ENCODE measurements around the gene KLF12. TPM values are rescaled to one million over a fixed set of nuclear protein-coding genes. Genes with fewer than 3 reads are reported as not detected.

KLF12 gene
- polyA plus RNA-seq, 1 donor, result 6.2 TPM

DNA sequence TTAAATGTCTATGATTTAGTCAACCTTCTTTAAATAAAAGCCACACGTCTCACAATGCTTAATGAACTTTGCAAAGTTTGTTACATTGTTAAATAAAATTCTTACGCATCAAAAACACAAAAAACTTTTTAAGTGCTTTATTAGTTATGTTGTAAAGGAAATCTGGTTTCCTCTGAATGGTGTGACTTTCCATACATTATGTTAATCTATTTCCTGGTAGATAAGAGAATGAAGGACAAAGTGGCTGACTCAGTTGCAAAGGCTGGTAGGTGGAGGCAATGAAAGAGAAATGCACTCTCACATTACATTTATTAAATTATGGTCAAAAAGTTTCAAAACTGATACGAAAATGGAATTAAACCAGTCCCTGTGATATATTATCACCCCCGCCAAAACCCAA, 15.9 kb downstream of the KLF12 start:
- Histone ChIP-seq H3K4me1 (ENCODE audit: control insufficient read depth, insufficient read depth, low read length) (no peaks in the 10 kb centered on the region), H3K27ac (ENCODE audit: low read length) (no peak overlapping the region), H3K9me3 (ENCODE audit: control insufficient read depth, low read depth, low read length) (peaks cover 15% of the 10 kb centered on the region), H3K36me3 (ENCODE audit: control insufficient read depth, insufficient read depth, low read length) (no peaks in the 10 kb centered on the region), H3K4me3 (ENCODE audit: low read length) (no peak overlapping the region), H3K27me3 (ENCODE audit: control insufficient read depth, insufficient read depth, low read length) (no peaks in the 10 kb centered on the region)
- no peak for DNase-seq
- WGBS (ENCODE audit: insufficient coverage, low lambda C conversion rate), result 95% methylated on average over 2 of the region's 4 CpGs

DNA sequence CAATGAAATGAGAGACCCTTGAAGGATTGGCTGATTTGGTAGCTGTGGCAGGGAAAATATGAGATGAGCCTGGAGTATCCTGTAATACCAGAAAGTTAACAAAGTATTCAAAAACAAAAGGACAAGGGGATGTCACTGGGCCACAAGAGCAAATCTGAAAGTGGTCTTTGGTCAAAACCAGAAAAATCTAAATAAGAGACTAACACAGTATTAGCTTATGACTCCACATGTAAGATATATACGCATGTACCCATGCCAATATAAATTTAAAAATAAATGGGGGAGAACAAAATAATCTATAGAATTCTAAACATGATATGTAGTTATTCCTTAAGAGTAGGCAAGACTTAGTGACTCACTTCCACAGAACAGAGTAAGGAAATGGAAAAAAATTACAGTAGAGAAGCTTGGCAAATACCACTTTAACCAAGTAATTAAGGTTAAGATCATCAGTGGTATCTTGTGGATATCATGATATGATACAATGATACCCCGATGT, 16.9 kb downstream of the KLF12 start:
- H3K9me3 ChIP-seq (ENCODE audit: control insufficient read depth, low read depth, low read length), result peaks cover 15% of the 10 kb centered on the region
- no peak overlapping the region for H3K4me3 ChIP-seq (ENCODE audit: low read length)
- H3K4me1 ChIP-seq (ENCODE audit: control insufficient read depth, insufficient read depth, low read length), result no peaks in the 10 kb centered on the region
- 100% methylated on average over 1 of the region's 2 CpGs for WGBS (ENCODE audit: insufficient coverage, low lambda C conversion rate)
- H3K27ac ChIP-seq (ENCODE audit: low read length), result no peak overlapping the region
- DNase-seq, result no peak
- no peaks in the 10 kb centered on the region for H3K27me3 ChIP-seq (ENCODE audit: control insufficient read depth, insufficient read depth, low read length)
- H3K36me3 ChIP-seq (ENCODE audit: control insufficient read depth, insufficient read depth, low read length), result no peaks in the 10 kb centered on the region

DNA sequence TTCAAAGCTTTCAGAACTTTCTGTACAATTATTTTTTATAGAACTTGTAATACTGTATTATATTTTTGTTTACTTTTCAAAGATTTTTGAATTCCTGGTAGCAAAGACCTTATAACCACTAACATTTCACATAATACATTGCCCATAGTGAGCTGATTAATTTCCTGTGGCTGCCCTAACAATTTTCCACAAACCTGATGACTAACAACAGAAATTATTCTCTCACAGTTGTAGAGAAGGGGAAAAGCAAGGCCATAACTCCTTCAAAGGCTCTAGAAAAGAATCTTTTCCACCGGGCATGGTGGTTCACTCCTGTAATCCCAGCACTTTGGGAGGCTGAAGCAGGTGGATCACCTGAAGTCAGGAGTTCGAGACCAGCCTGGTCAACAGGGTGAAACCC, 19.1 kb downstream of the KLF12 start:
- Histone ChIP-seq H3K4me3 (ENCODE audit: low read length) (no peak overlapping the region), H3K9me3 (ENCODE audit: control insufficient read depth, low read depth, low read length) (peaks cover 13% of the 10 kb centered on the region), H3K27me3 (ENCODE audit: control insufficient read depth, insufficient read depth, low read length) (no peaks in the 10 kb centered on the region), H3K27ac (ENCODE audit: low read length) (no peak overlapping the region), H3K36me3 (ENCODE audit: control insufficient read depth, insufficient read depth, low read length) (no peaks in the 10 kb centered on the region), H3K4me1 (ENCODE audit: control insufficient read depth, insufficient read depth, low read length) (no peaks in the 10 kb centered on the region)
- DNase-seq, result no peak
- WGBS (ENCODE audit: insufficient coverage, low lambda C conversion rate), result no CpG with 5 or more reads among the region's 2 CpGs

DNA sequence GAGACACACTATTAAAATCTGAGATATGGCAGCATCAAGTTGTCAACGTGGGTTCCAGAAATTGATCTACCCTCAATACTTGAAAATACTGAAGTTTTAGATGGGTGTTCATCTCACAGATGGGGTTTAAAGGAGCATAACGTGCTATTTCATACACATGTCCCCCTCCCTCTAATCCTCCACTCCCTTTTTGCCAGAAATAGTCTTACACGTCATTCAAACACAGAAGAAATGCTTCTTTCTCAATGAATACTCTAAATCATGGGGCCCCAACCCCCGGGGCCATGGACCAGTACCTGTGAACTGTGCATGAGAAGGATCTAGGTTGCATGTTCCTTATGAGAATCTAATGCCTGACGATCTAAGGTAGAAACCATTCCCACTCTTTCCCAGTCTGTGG, 19.6 kb downstream of the KLF12 start:
- H3K4me3 ChIP-seq (ENCODE audit: low read length), result no peak overlapping the region
- H3K27ac ChIP-seq (ENCODE audit: low read length), result no peak overlapping the region
- no peak for DNase-seq
- H3K36me3 ChIP-seq (ENCODE audit: control insufficient read depth, insufficient read depth, low read length), result no peaks in the 10 kb centered on the region
- H3K9me3 ChIP-seq (ENCODE audit: control insufficient read depth, low read depth, low read length), result peaks cover 8% of the 10 kb centered on the region
- no peaks in the 10 kb centered on the region for H3K4me1 ChIP-seq (ENCODE audit: control insufficient read depth, insufficient read depth, low read length)
- 100% methylated on average over 2 of the region's 5 CpGs for WGBS (ENCODE audit: insufficient coverage, low lambda C conversion rate)
- H3K27me3 ChIP-seq (ENCODE audit: control insufficient read depth, insufficient read depth, low read length), result no peaks in the 10 kb centered on the region

DNA sequence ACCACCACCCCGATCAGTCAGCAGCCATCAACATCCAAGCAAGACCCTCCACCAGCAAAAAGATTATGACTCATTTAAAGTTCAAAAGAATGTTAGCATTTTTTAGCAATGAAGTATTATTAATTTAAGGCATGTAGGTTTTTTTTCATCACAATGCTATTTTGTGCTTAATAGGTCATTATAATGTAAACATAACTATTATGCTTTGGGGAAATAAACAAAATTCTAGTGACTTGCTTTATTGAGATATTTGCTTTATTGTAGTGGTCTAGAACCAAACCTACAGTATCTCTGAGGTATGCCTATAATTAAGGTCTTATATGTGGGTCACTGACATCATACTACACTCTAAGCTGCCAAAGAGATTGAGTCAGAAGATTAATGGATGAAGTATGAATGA, 20.0 kb downstream of the KLF12 start:
- no peaks in the 10 kb centered on the region for H3K4me1 ChIP-seq (ENCODE audit: control insufficient read depth, insufficient read depth, low read length)

DNA sequence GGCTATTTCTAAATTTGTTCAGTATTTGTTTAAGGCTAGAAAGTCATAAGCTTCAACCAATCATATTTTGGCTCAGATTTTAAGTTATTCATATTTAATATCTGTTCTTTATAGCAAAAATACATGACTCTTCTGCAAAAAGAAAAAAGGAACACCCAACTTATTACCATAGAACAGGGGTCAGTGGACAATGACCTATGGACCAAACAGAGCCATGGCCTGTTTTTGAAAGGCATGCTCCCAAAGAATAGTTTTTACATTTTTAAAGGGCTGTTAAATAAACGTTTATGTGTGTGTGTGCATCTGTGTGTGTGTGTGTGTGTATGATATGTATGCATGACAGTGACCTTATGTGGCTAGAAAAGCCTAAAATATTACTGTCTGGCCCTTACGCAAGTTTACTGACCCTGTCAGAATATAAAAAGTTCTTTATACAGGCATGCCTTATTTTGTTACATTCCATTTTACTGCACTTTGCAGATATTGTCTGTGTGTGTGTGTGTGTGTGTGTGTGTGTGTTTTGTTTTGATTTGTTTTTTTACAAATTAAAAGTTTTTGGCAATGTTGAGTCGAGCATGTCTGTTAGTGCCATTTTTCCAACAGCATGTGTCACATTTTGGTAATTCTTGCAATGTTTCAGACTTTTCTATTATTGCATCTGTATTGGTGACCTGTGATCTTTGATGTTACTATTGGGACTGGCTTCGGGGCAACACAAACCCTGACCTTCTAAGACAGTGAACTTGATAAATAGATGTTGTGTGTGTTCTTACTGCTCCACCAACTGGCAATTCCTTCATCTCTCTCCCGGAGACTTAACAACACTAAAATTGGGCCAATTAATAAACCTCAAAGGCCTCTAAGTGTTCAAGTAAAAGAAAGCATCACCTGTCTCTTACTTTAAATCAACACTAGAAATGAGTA, 22.0 kb downstream of the KLF12 start:
- WGBS (ENCODE audit: insufficient coverage, low lambda C conversion rate), result no CpG with 5 or more reads among the region's 5 CpGs
- no peak for DNase-seq
- no peak overlapping the region for H3K27ac ChIP-seq (ENCODE audit: low read length)

More for the DNA sequence above, 20.0 kb downstream of the KLF12 start:
- Histone ChIP-seq H3K27ac (ENCODE audit: low read length) (no peak overlapping the region), H3K27me3 (ENCODE audit: control insufficient read depth, insufficient read depth, low read length) (no peaks in the 10 kb centered on the region), H3K36me3 (ENCODE audit: control insufficient read depth, insufficient read depth, low read length) (no peaks in the 10 kb centered on the region), H3K4me3 (ENCODE audit: low read length) (no peak overlapping the region), H3K9me3 (ENCODE audit: control insufficient read depth, low read depth, low read length) (peaks cover 4% of the 10 kb centered on the region)
- 100% methylated on average over 1 of the region's 1 CpG for WGBS (ENCODE audit: insufficient coverage, low lambda C conversion rate)
- DNase-seq, result no peak

DNA sequence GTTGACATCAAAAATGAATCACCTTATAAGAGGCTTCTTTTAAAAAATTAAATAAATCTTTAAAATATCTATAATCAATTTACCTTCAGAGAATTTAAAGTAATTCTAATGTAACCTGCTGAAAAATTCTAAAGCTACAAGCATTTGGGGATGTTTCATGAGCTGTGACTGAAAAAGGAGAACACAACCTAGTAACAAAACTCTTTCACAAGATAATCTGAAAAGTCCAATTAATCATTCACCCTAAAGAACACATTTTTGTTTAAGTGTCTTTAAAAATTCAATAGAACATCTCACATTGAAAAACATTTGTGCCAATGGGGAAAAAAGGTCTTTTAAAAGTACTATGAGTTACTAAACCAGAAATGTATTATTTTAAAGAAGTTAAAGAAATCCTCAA, 22.8 kb downstream of the KLF12 start:
- Histone ChIP-seq H3K36me3 (ENCODE audit: control insufficient read depth, insufficient read depth, low read length) (no peaks in the 10 kb centered on the region), H3K9me3 (ENCODE audit: control insufficient read depth, low read depth, low read length) (no peaks in the 10 kb centered on the region), H3K27ac (ENCODE audit: low read length) (no peak overlapping the region), H3K4me1 (ENCODE audit: control insufficient read depth, insufficient read depth, low read length) (no peaks in the 10 kb centered on the region), H3K4me3 (ENCODE audit: low read length) (no peak overlapping the region), H3K27me3 (ENCODE audit: control insufficient read depth, insufficient read depth, low read length) (no peaks in the 10 kb centered on the region)
- DNase-seq, result no peak

More for the DNA sequence above, 22.0 kb downstream of the KLF12 start:
- Histone ChIP-seq H3K27me3 (ENCODE audit: control insufficient read depth, insufficient read depth, low read length) (no peaks in the 10 kb centered on the region), H3K36me3 (ENCODE audit: control insufficient read depth, insufficient read depth, low read length) (no peaks in the 10 kb centered on the region), H3K9me3 (ENCODE audit: control insufficient read depth, low read depth, low read length) (no peaks in the 10 kb centered on the region), H3K4me1 (ENCODE audit: control insufficient read depth, insufficient read depth, low read length) (no peaks in the 10 kb centered on the region), H3K4me3 (ENCODE audit: low read length) (no peak overlapping the region)

DNA sequence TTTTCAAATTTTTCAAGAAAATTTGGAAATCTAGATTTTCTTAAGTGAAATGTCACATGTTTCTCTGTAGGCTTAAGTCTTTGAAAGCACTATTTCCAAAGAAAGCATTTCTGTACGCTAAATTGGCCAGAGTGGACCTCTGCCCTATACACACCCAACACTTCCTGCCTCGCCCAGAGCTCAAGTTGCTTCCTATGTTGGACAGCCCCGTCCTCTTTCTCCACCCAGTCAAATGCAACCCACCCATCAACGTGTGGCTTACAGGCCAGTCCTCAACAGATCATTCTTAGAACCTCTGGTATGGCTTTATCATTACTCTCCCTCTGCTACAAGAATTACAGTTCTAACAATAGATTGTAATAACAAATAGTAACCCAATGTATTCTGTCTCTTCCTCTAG, 24.2 kb downstream of the KLF12 start:
- Histone ChIP-seq H3K27me3 (ENCODE audit: control insufficient read depth, insufficient read depth, low read length) (no peaks in the 10 kb centered on the region), H3K4me3 (ENCODE audit: low read length) (no peak overlapping the region), H3K27ac (ENCODE audit: low read length) (no peak overlapping the region), H3K4me1 (ENCODE audit: control insufficient read depth, insufficient read depth, low read length) (no peaks in the 10 kb centered on the region), H3K9me3 (ENCODE audit: control insufficient read depth, low read depth, low read length) (no peaks in the 10 kb centered on the region), H3K36me3 (ENCODE audit: control insufficient read depth, insufficient read depth, low read length) (no peaks in the 10 kb centered on the region)
- WGBS (ENCODE audit: insufficient coverage, low lambda C conversion rate), result no CpG with 5 or more reads among the region's 4 CpGs
- DNase-seq, result peak; percentile 25 to 58

DNA sequence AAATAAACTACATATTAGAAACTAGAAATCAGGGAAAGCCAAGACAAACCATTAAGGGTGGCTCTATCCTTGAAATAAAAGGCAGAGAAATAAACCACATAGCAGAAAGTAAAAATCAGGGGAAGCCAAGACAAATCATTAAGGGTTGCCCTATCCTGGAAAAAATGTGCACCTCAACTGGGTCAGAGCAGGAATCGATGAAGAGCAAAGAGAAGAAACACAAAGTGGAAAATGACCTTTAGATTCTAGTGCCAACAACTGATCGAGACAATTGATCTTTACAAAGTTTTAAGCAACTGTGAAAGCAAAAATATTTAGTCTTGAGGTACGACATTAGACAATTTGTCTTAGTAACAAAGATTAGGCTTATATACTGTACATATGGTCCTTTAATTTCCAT, 26.6 kb downstream of the KLF12 start:
- Histone ChIP-seq H3K4me1 (ENCODE audit: control insufficient read depth, insufficient read depth, low read length) (no peaks in the 10 kb centered on the region), H3K4me3 (ENCODE audit: low read length) (no peak overlapping the region), H3K36me3 (ENCODE audit: control insufficient read depth, insufficient read depth, low read length) (no peaks in the 10 kb centered on the region), H3K9me3 (ENCODE audit: control insufficient read depth, low read depth, low read length) (no peaks in the 10 kb centered on the region), H3K27ac (ENCODE audit: low read length) (no peak overlapping the region), H3K27me3 (ENCODE audit: control insufficient read depth, insufficient read depth, low read length) (no peaks in the 10 kb centered on the region)
- 100% methylated on average over 3 of the region's 3 CpGs for WGBS (ENCODE audit: insufficient coverage, low lambda C conversion rate)
- no peak for DNase-seq

DNA sequence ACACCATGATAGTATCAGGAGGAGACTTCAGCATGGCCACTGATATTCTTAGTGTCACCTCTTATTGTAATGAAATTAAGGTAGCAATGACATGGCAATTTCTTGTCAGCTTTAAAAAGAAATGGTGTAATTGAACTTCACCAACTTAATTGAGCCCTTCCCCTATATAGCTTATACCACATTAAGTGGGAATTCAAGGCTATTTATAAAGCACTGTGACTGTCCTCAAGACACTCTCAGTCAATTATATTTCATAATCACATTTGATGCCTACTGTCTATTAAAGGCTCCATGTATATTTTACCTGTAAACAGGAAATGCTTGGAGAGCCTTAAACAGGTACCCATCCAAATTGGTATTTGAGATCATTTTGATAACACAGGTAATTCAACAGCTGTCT, 28.3 kb downstream of the KLF12 start:
- H3K4me1 ChIP-seq (ENCODE audit: control insufficient read depth, insufficient read depth, low read length), result no peaks in the 10 kb centered on the region
- H3K36me3 ChIP-seq (ENCODE audit: control insufficient read depth, insufficient read depth, low read length), result no peaks in the 10 kb centered on the region
- H3K4me3 ChIP-seq (ENCODE audit: low read length), result no peak overlapping the region
- DNase-seq, result no peak
- H3K27me3 ChIP-seq (ENCODE audit: control insufficient read depth, insufficient read depth, low read length), result no peaks in the 10 kb centered on the region
- no peaks in the 10 kb centered on the region for H3K9me3 ChIP-seq (ENCODE audit: control insufficient read depth, low read depth, low read length)
- H3K27ac ChIP-seq (ENCODE audit: low read length), result no peak overlapping the region
